GM21576 (cell line): ENCODE data around the gene NLGN1.
A peak's percentile ranks its signal among the peaks of the same experiment; 100 is the strongest.
"Not testable (repeated sequence)": the region's sequence is repeated elsewhere in the genome, so short reads cannot be mapped to it uniquely, and the experiment has no call there.

Source experiments
- ATAC-seq: cut with Tn5 transposase; IDR thresholded peaks from one replicate; pipeline ENCODE4 v1.9.1; 2021; ENCODE audit warnings: mild to moderate bottlenecking, moderate library complexity; ENCODE audit not compliant: unreplicated experiment

The NLGN1 gene

DNA sequence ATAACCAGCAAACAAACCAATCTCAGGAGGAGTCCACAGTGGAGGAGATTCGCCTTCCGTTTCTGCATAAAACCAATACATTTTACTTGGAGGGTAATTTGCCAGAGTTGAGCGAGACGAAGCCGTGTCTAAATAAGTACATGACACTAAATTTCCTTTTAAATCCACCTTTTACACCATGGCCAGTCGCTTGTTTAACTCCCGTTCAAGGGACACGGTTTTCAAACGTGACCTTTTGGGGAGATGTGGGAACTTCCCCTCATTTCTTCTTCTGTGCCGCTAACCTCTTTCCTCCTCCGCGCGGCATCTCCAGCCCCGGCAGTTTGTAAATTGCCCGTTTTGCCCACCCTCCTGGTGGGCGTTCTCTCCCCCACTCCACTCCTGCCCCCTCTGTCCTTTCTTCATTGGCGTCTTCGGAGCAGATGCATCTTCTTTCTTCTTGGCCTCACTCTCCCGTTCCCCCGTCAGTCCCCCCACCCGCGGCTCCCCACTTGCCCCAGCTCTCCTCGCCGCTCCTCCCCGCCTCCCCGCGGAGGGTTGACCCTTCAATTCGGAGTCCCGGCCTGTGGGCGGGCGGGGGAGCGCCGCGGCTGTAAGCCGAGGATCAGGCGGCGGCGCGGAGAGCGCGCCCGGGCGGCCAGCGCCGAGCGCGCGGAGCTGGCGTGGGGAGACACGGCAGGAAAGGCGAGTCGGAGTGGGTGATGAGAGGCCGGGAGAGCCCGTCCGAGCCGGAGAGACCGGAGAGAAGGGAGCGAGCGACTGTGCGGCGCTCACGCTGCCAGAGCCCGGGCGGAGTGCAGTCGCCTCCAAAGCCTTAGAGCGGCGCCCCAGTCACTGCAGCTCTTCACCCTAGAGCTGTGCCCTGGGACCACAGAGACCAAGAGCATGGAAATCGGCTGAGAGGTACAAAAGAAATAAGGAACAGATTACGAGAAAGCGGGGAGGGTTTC lies at the start of gene NLGN1:
Gene NLGN1, plus strand, starts transcription at position 584 of the 950 bp plus-strand sequence.
- no peak for ATAC-seq

DNA sequence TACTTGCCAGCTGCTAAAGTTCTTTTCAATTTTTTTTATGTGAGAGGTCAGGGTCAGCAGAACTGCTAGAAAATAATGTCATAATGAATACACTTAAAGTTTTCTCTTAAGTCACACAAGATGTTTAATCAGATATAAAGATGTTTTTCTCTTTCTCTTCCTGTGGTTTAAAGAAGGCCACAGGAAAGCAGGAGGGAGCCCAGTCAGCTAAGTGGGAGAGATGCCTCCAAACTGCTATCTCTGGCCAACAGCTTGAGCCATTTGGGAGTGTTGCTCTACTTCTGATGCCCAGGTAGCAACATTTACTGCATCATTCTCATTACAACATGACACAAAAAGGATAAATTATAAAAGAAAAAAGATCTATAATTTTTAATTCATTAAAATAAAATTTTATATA lies 45.7 kb upstream of the NLGN1 start:
- ATAC-seq: no peak

DNA sequence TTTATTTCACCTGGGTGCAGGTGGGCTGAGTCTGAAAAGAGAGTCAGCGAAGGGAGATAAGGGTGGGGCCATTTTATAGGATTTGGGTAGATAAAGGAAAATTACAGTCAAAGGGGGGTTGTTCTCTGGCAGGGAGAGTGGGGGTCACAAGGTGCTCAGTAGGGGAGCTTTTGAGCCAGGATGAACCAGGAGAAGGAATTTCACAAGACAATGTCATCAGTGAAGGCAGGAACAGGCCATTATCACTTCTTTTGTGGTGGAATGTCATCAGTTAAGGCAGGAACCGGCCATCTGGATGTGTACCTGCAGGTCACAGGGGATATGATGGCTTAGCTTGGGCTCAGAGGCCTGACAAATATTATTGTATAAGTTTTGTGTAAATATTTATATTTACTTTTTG lies 44.4 kb upstream of the NLGN1 start:
- ATAC-seq: not testable (repeated sequence)

DNA sequence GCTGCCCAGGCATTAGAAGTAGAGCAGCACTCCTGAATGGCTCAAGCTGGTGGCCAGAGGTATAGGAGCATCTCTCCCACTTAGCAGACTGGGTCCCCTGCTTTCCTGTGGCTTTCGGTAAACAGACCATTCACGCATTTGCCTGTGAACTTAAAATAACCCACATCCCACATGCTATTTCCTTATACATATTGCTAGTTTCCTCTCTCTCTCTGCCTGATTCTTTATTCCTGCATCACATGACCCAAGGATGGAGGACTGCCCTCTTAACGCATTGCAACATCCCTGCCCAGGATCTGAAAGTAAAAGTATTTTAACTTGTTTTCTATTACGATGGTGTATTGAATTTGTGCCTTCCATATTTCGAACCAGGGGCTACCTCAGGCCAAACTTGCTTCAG lies 43.4 kb upstream of the NLGN1 start:
- no peak for ATAC-seq

DNA sequence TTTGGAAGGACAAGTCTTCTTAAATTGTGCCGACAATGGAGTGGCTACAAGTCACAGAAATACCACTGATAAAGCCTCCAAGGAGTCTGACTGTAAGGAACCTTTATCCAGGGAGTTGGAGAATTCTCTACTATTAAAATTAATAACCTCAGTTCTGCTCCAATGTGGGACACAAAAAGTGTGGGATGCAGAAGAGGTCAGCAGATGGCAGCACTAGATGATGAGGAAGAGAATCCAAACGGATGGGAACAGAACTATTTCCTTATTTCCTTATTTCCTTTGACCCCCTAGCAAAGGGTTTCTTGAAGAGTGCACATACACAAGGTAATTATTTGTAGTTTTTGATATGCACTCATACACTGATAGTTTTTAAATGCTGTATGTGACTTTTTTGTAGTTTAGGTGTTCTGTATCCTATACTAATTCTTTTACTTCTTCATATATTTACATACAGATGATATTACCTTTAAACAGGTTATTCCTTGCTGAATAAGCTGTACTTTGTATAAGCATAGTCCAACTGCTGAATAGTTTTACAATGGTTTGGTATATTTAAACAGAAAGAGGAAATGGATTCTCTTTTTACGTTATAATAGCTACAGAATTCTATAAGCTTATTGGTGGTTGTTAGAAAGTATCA lies 25.6 kb upstream of the NLGN1 start:
- ATAC-seq: no peak

DNA sequence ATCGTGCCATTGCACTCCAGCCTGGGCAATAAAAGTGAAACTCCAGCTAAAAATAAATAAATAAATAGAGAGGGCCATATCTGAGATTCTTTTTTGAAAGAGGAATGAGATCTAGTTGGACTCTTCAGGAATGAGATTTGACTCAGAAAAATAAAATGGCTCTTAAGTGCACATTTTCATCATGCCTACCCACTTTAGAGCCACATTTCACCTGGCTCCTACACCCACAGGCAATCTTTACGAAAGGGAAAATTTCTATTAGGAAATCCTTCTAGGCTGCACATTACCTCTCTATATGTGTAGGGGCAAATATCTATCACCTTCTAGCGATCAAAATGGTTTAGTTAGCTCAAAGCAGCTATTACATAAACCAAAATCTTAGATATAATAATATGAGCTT lies 16.9 kb upstream of the NLGN1 start:
- ATAC-seq: no peak

DNA sequence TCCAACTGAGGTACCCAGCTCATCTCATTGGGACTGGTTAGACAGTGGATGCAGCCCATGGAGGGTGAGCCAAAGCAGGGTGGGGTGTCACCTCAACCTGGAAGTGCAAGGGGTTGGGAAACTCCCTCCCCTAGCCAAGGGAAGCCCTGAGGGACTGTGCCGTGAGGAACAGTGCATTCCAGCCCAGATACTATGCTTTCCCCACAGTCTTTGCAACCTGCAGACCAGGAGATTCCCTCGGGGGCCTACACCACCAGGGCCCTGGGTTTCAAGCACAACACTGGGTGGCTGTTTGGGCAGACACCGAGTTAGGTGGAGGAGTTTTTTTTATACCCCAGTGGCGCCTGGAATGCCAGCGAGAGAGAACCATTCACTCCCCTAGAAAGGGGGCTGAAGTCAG lies 15.6 kb upstream of the NLGN1 start:
- not testable (repeated sequence) for ATAC-seq

DNA sequence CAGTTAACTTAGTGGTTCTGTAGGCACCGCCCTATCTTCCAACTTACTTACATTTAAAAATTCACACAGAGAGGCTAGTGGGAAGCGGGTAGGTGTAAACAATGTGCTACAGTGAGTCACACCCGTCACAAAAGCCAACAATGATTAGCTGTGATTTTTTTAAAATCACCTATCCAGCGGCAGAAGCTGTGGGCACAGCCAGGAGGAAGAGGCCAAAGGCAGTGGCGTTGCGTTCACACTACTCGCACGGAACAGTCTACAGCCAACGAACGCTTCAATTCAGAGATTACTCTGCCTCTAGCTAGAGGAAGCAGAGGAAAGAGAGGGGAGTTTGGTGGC lies 2.5 kb upstream of the NLGN1 start:
- ATAC-seq: peak; percentile 41

DNA sequence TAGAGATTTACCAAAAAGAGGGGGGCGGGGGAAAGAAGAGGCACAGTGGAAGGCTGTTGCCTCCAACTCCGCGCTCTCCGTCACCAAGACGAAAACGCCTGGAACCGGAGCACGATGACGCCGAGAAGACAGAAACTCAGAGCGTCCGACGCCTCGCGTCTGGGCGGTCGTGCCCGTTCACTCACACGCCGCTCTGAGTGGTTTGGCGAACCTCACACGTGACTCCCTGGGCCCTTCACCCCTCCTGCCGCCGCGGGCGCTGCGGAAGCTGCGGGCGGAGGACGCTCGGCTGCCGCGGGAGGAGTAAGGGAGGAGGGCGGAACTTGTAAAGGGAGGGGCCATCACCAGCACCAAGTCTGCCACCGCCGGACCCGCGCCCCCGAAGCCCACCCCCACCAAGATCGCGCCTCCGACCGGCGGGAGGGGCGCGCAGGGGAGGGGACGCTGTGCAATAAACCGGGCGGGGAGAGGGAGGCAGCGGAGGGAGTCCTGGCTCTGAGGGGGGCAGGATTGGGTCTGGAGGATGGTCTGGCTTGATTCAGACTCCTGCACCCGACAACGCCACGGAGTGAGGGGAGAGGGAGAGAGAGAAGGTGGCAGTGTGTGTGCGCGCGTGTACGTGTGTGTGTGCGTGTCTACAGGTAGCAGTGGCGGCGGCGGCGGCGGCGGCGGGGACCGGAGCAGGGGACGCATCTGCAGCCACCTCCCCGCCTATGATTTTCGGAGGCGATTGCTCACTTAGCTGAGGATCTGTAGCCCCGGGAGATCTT lies 1.9 kb upstream of the NLGN1 start:
- ATAC-seq: peak; percentile 94

DNA sequence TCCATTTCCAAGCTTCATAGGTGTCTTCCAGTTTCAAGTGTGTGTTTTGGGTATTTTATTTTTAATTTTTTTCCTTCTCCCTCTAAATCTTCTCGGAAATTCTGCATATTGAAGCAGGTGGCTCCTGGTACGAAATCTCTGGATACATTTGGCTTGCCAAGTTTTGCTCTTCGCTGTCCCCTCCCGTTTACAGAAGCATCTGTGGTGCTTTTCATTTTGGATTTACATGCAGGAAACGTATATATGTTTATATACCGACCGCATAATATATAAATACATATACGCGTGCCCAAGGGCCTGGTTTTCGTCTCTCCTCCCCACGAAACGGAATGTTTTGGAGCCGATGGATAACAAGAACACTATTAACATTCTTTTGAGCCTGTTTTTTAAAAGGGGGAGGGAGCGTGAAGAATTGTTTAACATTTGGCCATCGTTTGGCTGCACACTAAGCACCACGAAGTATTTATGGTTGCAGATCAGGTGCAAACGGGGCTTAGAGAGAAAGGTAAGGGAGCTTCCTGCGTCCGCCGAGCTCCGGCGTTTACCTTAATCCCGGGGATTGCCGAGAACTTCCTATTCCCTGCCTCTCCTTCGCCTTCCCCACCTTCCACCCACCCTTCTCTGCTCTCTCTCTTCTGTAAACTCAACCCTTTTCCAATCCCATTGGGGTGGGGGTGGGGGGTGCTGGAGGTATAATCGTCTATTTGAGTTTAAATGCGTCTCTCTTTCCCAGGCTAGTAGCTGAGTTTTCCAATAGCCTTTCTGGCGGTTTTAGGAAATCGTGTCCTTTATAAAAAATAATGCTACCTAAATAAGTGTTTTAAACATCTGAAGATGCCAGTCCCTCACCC lies 1.1 kb upstream of the NLGN1 start:
- ATAC-seq: no peak

DNA sequence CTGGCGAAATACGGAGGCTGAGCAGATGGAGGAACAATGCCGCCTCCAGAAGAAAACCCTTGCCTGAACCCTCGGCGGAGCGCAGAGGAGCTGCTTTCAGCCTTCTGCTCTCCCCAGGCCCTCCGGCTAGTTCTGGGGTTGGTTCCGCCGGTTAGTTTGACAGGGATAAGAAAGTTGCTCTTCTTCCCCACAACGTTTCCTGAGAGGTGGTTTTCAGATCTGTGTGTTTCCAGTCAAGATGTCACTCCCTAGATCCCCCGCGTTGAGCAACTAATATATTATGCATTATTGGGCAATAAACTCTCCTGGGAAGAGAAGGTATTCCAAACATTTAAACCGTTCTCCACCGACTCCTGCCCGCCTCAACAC lies 551 bp downstream of the NLGN1 start:
- no peak for ATAC-seq

DNA sequence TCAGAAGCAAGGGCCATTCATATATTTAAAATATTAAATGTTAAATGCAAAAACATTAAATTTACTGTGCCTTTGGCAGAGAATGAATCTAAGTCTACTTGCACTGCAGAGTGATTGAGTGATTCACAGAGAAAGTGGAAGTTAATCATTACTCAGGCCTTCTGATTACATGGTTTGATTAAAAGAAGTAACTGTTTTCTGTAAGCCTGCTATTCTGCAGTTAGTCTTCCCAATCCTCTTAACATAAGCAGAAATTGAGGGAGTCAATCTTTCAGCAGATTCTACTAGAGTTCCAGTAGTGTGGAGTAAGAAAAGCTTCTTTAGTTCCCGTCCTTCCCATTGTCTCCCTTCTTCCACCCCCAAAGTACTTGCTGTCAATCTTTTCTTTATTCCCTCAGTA lies 1.5 kb downstream of the NLGN1 start:
- ATAC-seq: no peak

DNA sequence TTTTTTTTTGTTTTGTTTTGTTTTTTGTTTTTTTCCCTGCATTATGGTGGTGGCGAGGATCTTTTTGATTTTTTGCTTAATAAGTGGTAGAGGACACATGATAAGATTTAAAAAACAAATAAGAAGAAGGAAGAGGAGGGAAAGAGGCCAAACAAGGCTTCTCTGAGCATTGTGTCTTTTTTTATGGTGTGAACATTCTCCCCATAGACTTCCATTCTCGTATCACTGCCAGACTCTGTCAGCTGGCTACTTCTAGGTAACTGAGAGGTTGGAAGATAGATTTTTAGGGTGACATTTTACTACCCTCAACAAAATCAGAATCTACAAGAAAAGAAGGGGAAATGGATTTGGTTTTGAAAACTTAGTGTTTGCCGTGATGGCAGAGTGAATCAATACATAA lies 3.8 kb downstream of the NLGN1 start:
- no peak for ATAC-seq

DNA sequence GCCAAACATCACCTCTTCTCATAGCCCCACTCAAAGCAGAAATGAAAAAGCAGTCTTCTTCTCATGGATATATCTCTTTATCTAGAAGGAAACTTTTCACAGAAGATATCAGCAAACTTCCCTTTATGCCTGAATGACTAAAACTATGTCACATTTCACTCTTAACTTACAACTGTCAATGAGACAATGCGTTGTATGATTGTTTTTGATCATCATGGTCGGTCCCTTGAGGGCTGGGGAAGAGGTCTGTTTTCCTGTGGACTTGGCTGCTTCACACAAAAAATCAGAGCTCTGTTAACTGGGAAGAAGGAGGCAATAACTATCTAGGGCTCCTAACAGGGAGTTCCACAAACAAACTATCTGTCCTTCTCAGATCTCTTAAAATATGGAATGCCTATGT lies 5.1 kb downstream of the NLGN1 start:
- no peak for ATAC-seq

DNA sequence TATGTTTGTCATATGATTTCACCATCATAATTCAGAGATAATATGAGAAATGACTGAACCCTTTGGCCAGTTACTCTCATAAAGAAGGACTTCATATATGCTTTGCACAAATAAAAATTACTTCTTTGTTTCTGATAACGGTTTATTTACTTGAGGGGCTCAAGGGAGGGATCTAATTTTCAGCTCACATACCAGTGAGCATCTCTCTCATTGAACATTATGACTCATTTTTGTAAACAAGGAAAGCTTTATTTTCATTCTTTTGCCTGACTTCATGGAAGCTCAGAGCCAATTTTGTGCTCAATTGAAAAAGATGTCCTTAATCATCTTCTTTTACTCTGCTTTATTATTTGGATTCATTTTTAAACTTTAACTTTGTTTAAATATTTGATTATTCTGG lies 5.8 kb downstream of the NLGN1 start:
- no peak for ATAC-seq

DNA sequence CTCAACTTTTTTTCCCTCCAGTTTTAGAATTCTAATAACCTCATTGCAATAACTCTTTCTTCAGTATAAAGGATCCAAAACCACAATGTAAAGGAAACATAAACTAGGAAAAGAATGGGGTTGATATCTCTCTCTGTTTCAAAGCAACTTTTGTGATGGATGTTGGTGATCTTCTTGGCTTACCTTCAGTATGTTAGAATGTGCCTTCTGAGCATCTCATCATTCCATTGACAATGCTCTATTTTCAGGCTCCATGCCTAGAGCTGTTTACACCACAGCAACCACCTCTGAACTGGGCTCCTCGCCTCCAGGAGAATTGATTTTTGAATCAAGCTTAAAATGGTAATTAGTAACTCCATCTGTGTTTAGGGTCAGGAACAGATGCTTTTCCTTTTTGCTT lies 6.6 kb downstream of the NLGN1 start:
- no peak for ATAC-seq

DNA sequence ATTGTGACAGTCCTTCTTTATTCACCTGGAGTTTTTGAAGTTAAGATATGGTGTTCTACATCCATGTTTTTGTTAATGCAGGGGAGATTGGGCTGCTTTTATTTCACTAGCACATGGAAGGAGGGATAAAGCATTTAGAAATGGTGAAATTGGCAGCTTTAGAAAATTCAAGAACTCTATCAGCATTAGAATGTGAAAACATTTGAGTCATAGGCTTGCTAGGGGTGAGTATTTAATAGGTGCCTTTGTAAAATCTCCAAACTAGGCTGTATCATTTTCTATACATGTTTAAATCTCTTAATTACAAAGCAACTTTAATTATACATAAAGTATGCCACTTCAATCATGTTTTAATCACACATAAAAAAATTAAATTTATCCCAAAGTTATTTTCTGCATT lies 12.9 kb downstream of the NLGN1 start:
- no peak for ATAC-seq

DNA sequence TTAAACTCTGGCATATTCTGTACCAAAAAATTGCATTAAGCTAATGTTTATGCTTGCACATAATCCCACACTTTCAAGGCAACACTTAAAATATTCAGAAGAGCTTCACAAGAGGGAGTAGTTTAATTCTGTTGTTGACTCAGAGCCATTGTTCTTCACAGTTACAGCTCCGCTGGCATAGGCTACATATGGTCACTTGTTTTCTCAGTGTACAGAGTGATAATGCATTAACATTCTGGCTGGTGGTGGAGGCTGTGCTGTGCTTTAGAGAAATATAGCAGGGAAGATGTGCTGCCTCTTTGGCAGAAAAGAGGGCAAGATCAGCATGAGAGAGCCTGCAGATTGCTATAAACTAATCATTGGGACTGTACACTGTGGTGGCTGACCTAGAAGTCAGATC lies 13.3 kb downstream of the NLGN1 start:
- ATAC-seq: no peak

DNA sequence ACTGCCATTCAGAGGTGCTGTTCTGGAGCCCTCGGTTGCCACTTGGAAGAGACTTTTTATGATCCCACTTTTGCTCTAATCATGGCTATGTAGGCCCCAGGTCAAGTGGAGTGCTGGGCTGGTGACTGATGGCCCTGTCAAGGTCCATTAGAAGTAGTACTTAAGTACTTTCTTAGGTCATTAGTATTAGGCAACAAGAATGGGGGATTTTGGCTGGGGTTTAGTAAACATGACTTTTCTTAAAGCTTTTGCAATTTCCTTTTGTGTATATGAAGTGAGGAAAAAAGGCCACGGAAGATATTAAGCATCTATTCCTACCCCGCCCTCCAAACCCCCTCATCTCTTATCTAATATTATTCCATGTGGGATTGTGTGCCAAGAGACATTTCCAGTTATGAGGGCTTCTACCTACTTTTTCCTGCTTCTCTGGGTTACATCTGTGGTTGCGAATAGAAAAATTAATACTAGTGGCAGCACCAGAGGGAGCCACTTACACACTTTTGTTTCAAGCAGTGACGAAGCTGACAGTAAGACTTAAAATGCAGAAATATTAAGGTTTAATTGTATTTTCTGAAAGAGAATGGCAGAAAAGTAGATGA lies 13.9 kb downstream of the NLGN1 start:
- ATAC-seq: no peak

DNA sequence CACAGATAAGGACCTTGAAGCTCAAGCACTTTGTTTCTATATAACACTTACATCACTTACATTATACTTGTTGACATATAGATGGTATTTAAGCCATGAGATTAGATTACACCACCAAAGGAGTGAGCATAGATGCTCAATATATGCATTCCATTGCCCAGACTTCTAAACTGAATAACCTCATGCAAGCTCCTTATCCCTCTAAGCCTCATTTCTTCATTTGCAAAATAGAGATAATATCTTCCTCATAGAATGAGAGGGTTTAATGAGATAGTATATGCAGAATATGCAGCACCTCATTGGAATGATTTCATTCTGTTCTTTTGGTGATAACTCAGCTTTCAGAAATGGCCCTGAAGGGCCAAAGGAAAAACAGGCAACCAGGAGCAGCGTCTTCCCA lies 18.5 kb downstream of the NLGN1 start:
- no peak for ATAC-seq

DNA sequence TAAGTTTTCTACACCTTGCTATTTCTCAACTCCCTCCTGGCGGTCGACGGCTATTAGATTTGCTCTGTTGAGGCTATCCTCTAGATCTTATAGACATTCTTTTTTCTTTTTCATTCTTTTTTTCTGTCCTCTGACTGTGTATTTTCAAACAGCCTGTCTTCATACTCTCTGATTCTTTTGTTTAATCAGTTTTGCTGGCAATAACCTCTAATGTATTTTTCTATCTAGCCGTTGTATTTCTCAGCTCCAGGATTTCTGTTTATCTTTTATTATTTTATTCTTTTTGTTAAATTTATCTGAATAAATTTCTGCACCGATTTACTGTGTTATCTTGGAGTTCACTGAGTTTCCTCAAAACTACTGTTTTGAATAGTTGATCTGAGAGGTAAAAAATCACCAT lies 31.5 kb downstream of the NLGN1 start:
- ATAC-seq: no peak
